IMR-90 (cell line): ENCODE results near the gene LRRC36. TPM values are rescaled to one million over a fixed set of nuclear protein-coding genes. Genes with fewer than 3 reads are reported as not detected.

Experiments used
- ATAC-seq: fragments of 200-7000 bp; cut with Tn5 transposase; 2 replicates; pipeline ENCODE4 v1.9.1; 2020; ENCODE audit warnings: low read depth, mild to moderate bottlenecking, moderate library complexity
- BruUV-seq: library from RNA; stranded (reverse); fragments of 400-500 nt; replicated peaks from 2 replicates; lab custom pipeline; 2021; lab: Mats Ljungman, UMichigan
- CTCF ChIA-PET: fragments of 300-600 bp; formaldehyde crosslinking; extraction: SDS; loops from one replicate; lab custom pipeline; 2021; ENCODE audit warnings: antibody characterized with exemption; lab: Yijun Ruan, JAX
- POLR2A ChIA-PET: fragments of 300-600 bp; sonication (Branson Sonifier 250); formaldehyde crosslinking; loops from one replicate; lab custom pipeline; 2022; ENCODE audit warnings: antibody characterized with exemption; ENCODE audit not compliant: unreplicated experiment; lab: Charles Lee
- DNase-seq: peaks from one replicate; pipeline ENCODE4 v3.0.0; 2013
- H2AFZ ChIP-seq: replicated peaks from 2 replicates; pipeline ENCODE3; 2013; ENCODE audit warnings: low read length, mild to moderate bottlenecking; ENCODE audit not compliant: poor library complexity
- H2AK5ac ChIP-seq: 2 replicates; pipeline ENCODE4 v1.6.1; 2013; ENCODE audit warnings: low read depth, low read length, inconsistent platforms
- H2AK9ac ChIP-seq: replicated peaks from 2 replicates; pipeline ENCODE3; 2013; ENCODE audit warnings: mild to moderate bottlenecking, low read depth, low read length, moderate library complexity; ENCODE audit not compliant: poor library complexity
- H2BK120ac ChIP-seq: 2 replicates; pipeline ENCODE4 v1.6.1; 2013; ENCODE audit warnings: low read depth, low read length, inconsistent platforms
- H2BK15ac ChIP-seq: 3 replicates; pipeline ENCODE4 v1.6.1; 2013; ENCODE audit warnings: low read depth, low read length, inconsistent platforms
- H2BK20ac ChIP-seq: 2 replicates; pipeline ENCODE4 v1.6.1; 2013; ENCODE audit warnings: low read depth, mild to moderate bottlenecking, inconsistent platforms, low read length, moderate library complexity
- H2BK5ac ChIP-seq: 2 replicates; pipeline ENCODE4 v1.6.1; 2013; ENCODE audit warnings: mild to moderate bottlenecking, low read depth, low read length, inconsistent platforms; ENCODE audit not compliant: poor library complexity, severe bottlenecking
- H3K14ac ChIP-seq: replicated peaks from 2 replicates; pipeline ENCODE4 v1.6.1; 2013; ENCODE audit warnings: low read depth, low read length, inconsistent platforms
- H3K18ac ChIP-seq: 2 replicates; pipeline ENCODE4 v1.6.1; 2013; ENCODE audit warnings: low read depth, low read length, control low read depth
- H3K23ac ChIP-seq: 2 replicates; pipeline ENCODE4 v1.6.1; 2013; ENCODE audit warnings: low read depth, low read length, inconsistent platforms
- H3K27ac ChIP-seq: 2 replicates; pipeline ENCODE4 v1.5.1; 2013; ENCODE audit warnings: mild to moderate bottlenecking, control low read depth, low read length; ENCODE audit not compliant: insufficient read depth
- H3K27me3 ChIP-seq: 2 replicates; pipeline ENCODE4 v1.6.1; 2013; ENCODE audit warnings: low read length; ENCODE audit not compliant: control insufficient read depth, insufficient read depth
- H3K36me3 ChIP-seq: 2 replicates; pipeline ENCODE4 v1.6.1; 2013; ENCODE audit warnings: low read length, mixed read lengths; ENCODE audit not compliant: control insufficient read depth, insufficient read depth
- H3K4ac ChIP-seq: 2 replicates; pipeline ENCODE4 v1.6.1; 2013; ENCODE audit warnings: low read depth, low read length, inconsistent platforms
- H3K4me1 ChIP-seq: 2 replicates; pipeline ENCODE4 v1.6.1; 2013; ENCODE audit warnings: low read length, mixed read lengths; ENCODE audit not compliant: control insufficient read depth, insufficient read depth
- H3K4me2 ChIP-seq: 2 replicates; pipeline ENCODE4 v1.6.1; 2013; ENCODE audit warnings: low read depth, mild to moderate bottlenecking, control low read depth, low read length, moderate library complexity
- H3K4me3 ChIP-seq: 2 replicates; pipeline ENCODE4 v1.5.1; 2013; ENCODE audit warnings: low read depth, mild to moderate bottlenecking, control low read depth, low read length, moderate library complexity; ENCODE audit not compliant: insufficient read depth
- H3K56ac ChIP-seq: 2 replicates; pipeline ENCODE4 v1.6.1; 2013; ENCODE audit warnings: low read length, inconsistent platforms; ENCODE audit not compliant: insufficient read depth; ENCODE audit errors: extremely low read depth
- H3K79me1 ChIP-seq, 2 experiments: 2 replicates each; pipeline ENCODE4 v1.6.1; 2013; ENCODE audit warnings: low read length in 2 of 2, inconsistent platforms in 1 of 2, low read depth in 1 of 2
- H3K9ac ChIP-seq: 2 replicates; pipeline ENCODE4 v1.6.1; 2013; ENCODE audit warnings: low read depth, low read length, control low read depth
- H3K9me1 ChIP-seq: 2 replicates; pipeline ENCODE4 v1.6.1; 2013; ENCODE audit warnings: low read length, inconsistent platforms; ENCODE audit not compliant: insufficient read depth
- H3K9me3 ChIP-seq: 2 replicates; pipeline ENCODE4 v1.6.1; 2013; ENCODE audit warnings: low read length; ENCODE audit not compliant: control insufficient read depth, insufficient read depth
- H4K20me1 ChIP-seq: 2 replicates; pipeline ENCODE4 v1.6.1; 2013; ENCODE audit warnings: low read length, inconsistent platforms; ENCODE audit not compliant: insufficient read depth
- H4K5ac ChIP-seq: 2 replicates; pipeline ENCODE4 v1.6.1; 2013; ENCODE audit warnings: mild to moderate bottlenecking, low read depth, low read length, control low read depth
- H4K8ac ChIP-seq, 2 experiments: 2 replicates each; pipeline ENCODE4 v1.6.1; 2013; ENCODE audit warnings: low read depth in 2 of 2, low read length in 2 of 2, control low read depth in 1 of 2, inconsistent platforms in 1 of 2
- H4K91ac ChIP-seq: 2 replicates; pipeline ENCODE4 v1.6.1; 2013; ENCODE audit warnings: low read depth, low read length, inconsistent platforms; ENCODE audit not compliant: insufficient read depth
- CEBPB ChIP-seq: IDR thresholded peaks from 2 replicates; pipeline ENCODE4 v1.6.1; 2012; ENCODE audit warnings: low read depth, low read length, improper control_type of control experiment
- CHD1 ChIP-seq: IDR thresholded peaks from 2 replicates; pipeline ENCODE4 v1.6.1; 2012; ENCODE audit warnings: low read depth, low read length, improper control_type of control experiment
- FOS ChIP-seq: fragments of 150-350 bp; IDR thresholded peaks from 2 replicates; pipeline ENCODE4 v1.6.1; 2016; ENCODE audit warnings: low read depth, low read length
- MAZ ChIP-seq: IDR thresholded peaks from 2 replicates; pipeline ENCODE4 v1.6.1; 2012; ENCODE audit warnings: low read depth, mild to moderate bottlenecking, low read length, improper control_type of control experiment, moderate library complexity, borderline replicate concordance
- MXI1 ChIP-seq: IDR thresholded peaks from 2 replicates; pipeline ENCODE4 v1.6.1; 2012; ENCODE audit warnings: low read depth, mild to moderate bottlenecking, low read length, moderate library complexity, borderline replicate concordance
- NFE2L2 ChIP-seq: fragments of 150-350 bp; IDR thresholded peaks from 2 replicates; pipeline ENCODE4 v1.6.1; 2016; ENCODE audit warnings: low read depth, mild to moderate bottlenecking, low read length
- POLR2A ChIP-seq: IDR thresholded peaks from 2 replicates; pipeline ENCODE4 v1.6.1; 2012; ENCODE audit warnings: mild to moderate bottlenecking, low read depth, low read length
- RAD21 ChIP-seq: IDR thresholded peaks from 2 replicates; pipeline ENCODE4 v1.6.1; 2012; ENCODE audit warnings: low read length, improper control_type of control experiment
- RCOR1 ChIP-seq: IDR thresholded peaks from 2 replicates; pipeline ENCODE4 v1.6.1; 2012; ENCODE audit warnings: mild to moderate bottlenecking, low read length, improper control_type of control experiment; ENCODE audit not compliant: insufficient replicate concordance
- RFX5 ChIP-seq: IDR thresholded peaks from 2 replicates; pipeline ENCODE4 v1.8.0; 2012; ENCODE audit warnings: low read depth, mild to moderate bottlenecking, low read length, moderate library complexity
- SMC3 ChIP-seq: fragments of 150-350 bp; IDR thresholded peaks from 2 replicates; pipeline ENCODE4 v1.6.1; 2016; ENCODE audit warnings: low read depth, mild to moderate bottlenecking, antibody characterized with exemption, low read length, moderate library complexity
- WGBS, 2 experiments: methylation state at CpG; one replicate each; pipeline versions ENCODE4 v1.1.5 to v1.1.7; 2013; ENCODE audit warnings: missing lambda C conversion rate in 2 of 2; ENCODE audit not compliant: insufficient read length in 1 of 2; ENCODE audit errors: extremely low coverage in 2 of 2; 5-methylcytosine and 5-hydroxymethylcytosine counted together
- dilution Hi-C: fragments of 300-500 bp; cut with HindIII; formaldehyde crosslinking; loops from one replicate; pipeline ENCODE4 v1.14.3; 2018; ENCODE audit warnings: low sequenced_read_pairs; ENCODE audit not compliant: unreplicated experiment
- in situ Hi-C: fragments of 300-500 bp; cut with MboI; formaldehyde crosslinking; loops from 3 replicates; pipeline ENCODE4 v1.14.3; 2019; ENCODE audit warnings: low sequenced_read_pairs, inconsistent platforms, mixed read lengths
- intact Hi-C: fragments of 100-400 bp; cut with micrococcal nuclease; formaldehyde crosslinking; loops from 2 replicates; pipeline ENCODE4 v1.10.0; 2022
- polyA plus RNA-seq, 3 experiments: library from polyadenylated mRNA; depleted of rRNA; stranded (reverse); fragments of >200 nt; gene quantifications; 2 replicates each; pipeline ENCODE4 v1.2.3, GENCODE V29; 2012; ENCODE audit warnings: low replicate concordance in 1 of 3
- total RNA-seq: library from RNA; depleted of rRNA; stranded (reverse); fragments of >200 nt; gene quantifications from 2 replicates; pipeline ENCODE4 v1.2.3, GENCODE V29; 2012
- TF ChIP-seq, protein P1 (sequence below): fragments of 150-350 bp; IDR thresholded peaks from 2 replicates; pipeline ENCODE4 v1.6.1; 2016; ENCODE audit warnings: low read depth, mild to moderate bottlenecking, low read length, moderate library complexity, borderline replicate concordance
- TF ChIP-seq, protein P2 (sequence below): conservative IDR thresholded peaks from 2 replicates; pipeline ENCODE4 v1.5.1; 2012; ENCODE audit warnings: mild to moderate bottlenecking, low read depth, low read length, improper control_type of control experiment
- TF ChIP-seq, protein P3 (sequence below): fragments of 150-350 bp; IDR thresholded peaks from 2 replicates; pipeline ENCODE4 v1.6.1; 2017; ENCODE audit warnings: mild to moderate bottlenecking, antibody characterized with exemption, low read length, low read depth

LRRC36 gene
- total and polyA plus RNA-seq, 2 of the 4 experiments (the other 2 are of a cell fraction) = 0.18 to 0.29 TPM

DNA sequence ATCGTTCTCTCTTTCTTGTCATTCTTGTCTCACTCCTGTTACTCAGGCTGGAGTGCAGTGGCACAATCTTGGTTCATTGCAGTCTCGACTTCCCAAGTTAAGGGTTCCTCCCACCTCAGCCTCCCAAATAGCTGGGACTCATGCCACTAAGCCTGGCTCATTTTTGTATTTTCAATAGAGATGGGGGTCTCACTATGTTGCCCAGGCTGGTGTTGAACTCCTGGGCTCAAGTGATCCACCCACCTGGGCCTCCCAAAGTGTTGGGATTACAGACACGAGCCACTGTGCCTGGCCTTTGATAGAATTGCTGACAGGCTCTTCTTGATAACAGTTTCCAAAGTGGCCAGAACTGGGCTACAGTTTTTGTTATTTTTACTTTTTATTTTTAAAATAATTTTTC lies 34.4 kb downstream of the LRRC36 start:
- CTCF ChIA-PET = no interaction called here

More for the DNA sequence above, 34.4 kb downstream of the LRRC36 start:
- Histone ChIP-seq H3K9me3 (no peaks in the 10 kb centered on the region), H3K36me3 (no peaks in the 10 kb centered on the region), H4K20me1 (no peaks in the 10 kb centered on the region), H3K27ac (no peak overlapping the region), H3K14ac (no peak overlapping the region), H2BK5ac (no peak overlapping the region), H3K4ac (no peak overlapping the region), H2AK5ac (no peak overlapping the region), H3K18ac (no peak overlapping the region), H4K91ac (no peak overlapping the region), H3K9ac (no peak overlapping the region), H4K8ac (no peak overlapping the region), H2BK20ac (no peak overlapping the region), H3K4me1 (no peaks in the 10 kb centered on the region), H2AFZ (no peak overlapping the region), H2BK15ac (no peak overlapping the region), H3K79me1 (no peaks in the 10 kb centered on the region), H3K23ac (no peak overlapping the region), H3K4me3 (no peak overlapping the region), H3K4me2 (no peak overlapping the region), H3K9me1 (no peaks in the 10 kb centered on the region), H2AK9ac (no peak overlapping the region), H2BK120ac (no peak overlapping the region), H4K5ac (no peak overlapping the region), H3K56ac (no peak overlapping the region), H3K27me3 (peaks cover 42% of the 10 kb centered on the region)
- in situ Hi-C loops (no loop called here), intact Hi-C loops (no loop called here), dilution Hi-C loops (no loop called here)
- TF ChIP-seq SMC3 (no peak), RAD21 (no peak), RFX5 (no peak), FOS (no peak), MAZ (no peak), POLR2A (no peak), CEBPB (no peak), CHD1 (no peak), RCOR1 (no peak), MXI1 (no peak), NFE2L2 (no peak)
- TF ChIP-seq, protein P1, sequence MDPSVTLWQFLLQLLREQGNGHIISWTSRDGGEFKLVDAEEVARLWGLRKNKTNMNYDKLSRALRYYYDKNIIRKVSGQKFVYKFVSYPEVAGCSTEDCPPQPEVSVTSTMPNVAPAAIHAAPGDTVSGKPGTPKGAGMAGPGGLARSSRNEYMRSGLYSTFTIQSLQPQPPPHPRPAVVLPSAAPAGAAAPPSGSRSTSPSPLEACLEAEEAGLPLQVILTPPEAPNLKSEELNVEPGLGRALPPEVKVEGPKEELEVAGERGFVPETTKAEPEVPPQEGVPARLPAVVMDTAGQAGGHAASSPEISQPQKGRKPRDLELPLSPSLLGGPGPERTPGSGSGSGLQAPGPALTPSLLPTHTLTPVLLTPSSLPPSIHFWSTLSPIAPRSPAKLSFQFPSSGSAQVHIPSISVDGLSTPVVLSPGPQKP = no peak
- TF ChIP-seq, protein P2, sequence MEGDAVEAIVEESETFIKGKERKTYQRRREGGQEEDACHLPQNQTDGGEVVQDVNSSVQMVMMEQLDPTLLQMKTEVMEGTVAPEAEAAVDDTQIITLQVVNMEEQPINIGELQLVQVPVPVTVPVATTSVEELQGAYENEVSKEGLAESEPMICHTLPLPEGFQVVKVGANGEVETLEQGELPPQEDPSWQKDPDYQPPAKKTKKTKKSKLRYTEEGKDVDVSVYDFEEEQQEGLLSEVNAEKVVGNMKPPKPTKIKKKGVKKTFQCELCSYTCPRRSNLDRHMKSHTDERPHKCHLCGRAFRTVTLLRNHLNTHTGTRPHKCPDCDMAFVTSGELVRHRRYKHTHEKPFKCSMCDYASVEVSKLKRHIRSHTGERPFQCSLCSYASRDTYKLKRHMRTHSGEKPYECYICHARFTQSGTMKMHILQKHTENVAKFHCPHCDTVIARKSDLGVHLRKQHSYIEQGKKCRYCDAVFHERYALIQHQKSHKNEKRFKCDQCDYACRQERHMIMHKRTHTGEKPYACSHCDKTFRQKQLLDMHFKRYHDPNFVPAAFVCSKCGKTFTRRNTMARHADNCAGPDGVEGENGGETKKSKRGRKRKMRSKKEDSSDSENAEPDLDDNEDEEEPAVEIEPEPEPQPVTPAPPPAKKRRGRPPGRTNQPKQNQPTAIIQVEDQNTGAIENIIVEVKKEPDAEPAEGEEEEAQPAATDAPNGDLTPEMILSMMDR = no peak
- TF ChIP-seq, protein P3, sequence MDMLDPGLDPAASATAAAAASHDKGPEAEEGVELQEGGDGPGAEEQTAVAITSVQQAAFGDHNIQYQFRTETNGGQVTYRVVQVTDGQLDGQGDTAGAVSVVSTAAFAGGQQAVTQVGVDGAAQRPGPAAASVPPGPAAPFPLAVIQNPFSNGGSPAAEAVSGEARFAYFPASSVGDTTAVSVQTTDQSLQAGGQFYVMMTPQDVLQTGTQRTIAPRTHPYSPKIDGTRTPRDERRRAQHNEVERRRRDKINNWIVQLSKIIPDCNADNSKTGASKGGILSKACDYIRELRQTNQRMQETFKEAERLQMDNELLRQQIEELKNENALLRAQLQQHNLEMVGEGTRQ = no peak
- POLR2A ChIA-PET = no interaction called here
- ATAC-seq = no peak
- no TSS peak for BruUV-seq
- WGBS, 2 experiments = no CpG with 5 or more reads among the region's 3 CpGs
- DNase-seq = no peak
